K562 (cell line): ENCODE data around the gene ABCB4. TPM values are rescaled to one million over a fixed set of nuclear protein-coding genes. Genes with fewer than 3 reads are reported as not detected.

Experiments
- ATF7 ChIP-seq: fragments of 450-650 bp; IDR thresholded peaks from 2 replicates; pipeline ENCODE4 v1.7.1; 2014; ENCODE audit warnings: mild to moderate bottlenecking, moderate library complexity
- CEBPG ChIP-seq, 3 experiments: fragments of 200-800 bp in 1 of 3; sonication (Bioruptor generic) in 1 of 3; sonication (generic) in 1 of 3; formaldehyde crosslinking in 1 of 3; IDR thresholded peaks in 2 of 3; conservative IDR thresholded peaks in 1 of 3; 2 replicates each; pipeline versions ENCODE4 v1.6.1 to v1.8.0; 2016 to 2022; ENCODE audit warnings: missing compliant biosample characterization in 2 of 3, missing genetic modification characterization in 2 of 3, mild to moderate bottlenecking in 1 of 3, missing genetic modification reagents in 1 of 3
- CHD1 ChIP-seq: fragments of 200-600 bp; sonication (generic); IDR thresholded peaks from one replicate; pipeline ENCODE4 v1.6.1; 2012; ENCODE audit warnings: mild to moderate bottlenecking, moderate library complexity, low read length, inconsistent platforms
- ESRRB ChIP-seq: fragments of 250-450 bp; sonication (Bioruptor Pico); IDR thresholded peaks from 2 replicates; pipeline ENCODE4 v1.5.0; 2020; ENCODE audit warnings: mild to moderate bottlenecking, moderate library complexity, borderline replicate concordance
- ETV1 ChIP-seq: fragments of 450-650 bp; conservative IDR thresholded peaks from 2 replicates; pipeline ENCODE4 v1.6.1; 2016; ENCODE audit warnings: missing genetic modification characterization, control low read depth, low read depth, missing compliant biosample characterization
- FOXJ2 ChIP-seq: fragments of 200-800 bp; sonication (Bioruptor generic); IDR thresholded peaks from 2 replicates; pipeline ENCODE4 v1.6.1; 2016; ENCODE audit warnings: missing genetic modification characterization, missing compliant biosample characterization
- MCM5 ChIP-seq: fragments of 450-650 bp; IDR thresholded peaks from 2 replicates; pipeline ENCODE4 v1.6.1; 2016; ENCODE audit warnings: low read depth
- MTF1 ChIP-seq: fragments of 250-450 bp; sonication (Bioruptor Pico); IDR thresholded peaks from 2 replicates; pipeline ENCODE4 v1.9.0; 2021; ENCODE audit warnings: moderate library complexity, mild to moderate bottlenecking, inconsistent platforms, borderline replicate concordance
- NFE2L1 ChIP-seq: fragments of 450-650 bp; IDR thresholded peaks from 2 replicates; pipeline ENCODE4 v1.6.1; 2016; ENCODE audit warnings: missing genetic modification characterization, low read depth, mild to moderate bottlenecking, missing compliant biosample characterization, moderate library complexity, borderline replicate concordance
- NFIX ChIP-seq: fragments of 250-450 bp; sonication (Bioruptor Pico); IDR thresholded peaks from 2 replicates; pipeline ENCODE4 v1.4.0; 2020; ENCODE audit warnings: low read depth, mild to moderate bottlenecking, moderate library complexity
- NUFIP1 ChIP-seq: fragments of 450-650 bp; IDR thresholded peaks from 2 replicates; pipeline ENCODE4 v1.6.1; 2018; ENCODE audit not compliant: partially characterized antibody
- PHB ChIP-seq: fragments of 250-450 bp; sonication (Bioruptor Pico); IDR thresholded peaks from 2 replicates; pipeline ENCODE4 v1.5.0; 2021
- POLR2H ChIP-seq: IDR thresholded peaks from 2 replicates; pipeline ENCODE4 v1.6.1; 2016; ENCODE audit warnings: missing genetic modification characterization, low read depth, mild to moderate bottlenecking, control low read depth, missing compliant biosample characterization, moderate library complexity
- SMAD2 ChIP-seq: fragments of 150-350 bp; IDR thresholded peaks from 2 replicates; pipeline ENCODE4 v1.6.1; 2014; ENCODE audit warnings: low read depth, mild to moderate bottlenecking, low read length
- SPI1 ChIP-seq: IDR thresholded peaks from 2 replicates; pipeline ENCODE4 v1.6.1; 2011; ENCODE audit warnings: low read depth, low read length, control low read depth, borderline replicate concordance
- SREBF2 ChIP-seq: sonication (generic); formaldehyde crosslinking; IDR thresholded peaks from 2 replicates; pipeline ENCODE4 v1.4.0; 2020; ENCODE audit warnings: mild to moderate bottlenecking, missing genetic modification reagents
- TBP ChIP-seq: optimal IDR thresholded peaks from 2 replicates; pipeline ENCODE3; 2011; ENCODE audit warnings: low read depth, low read length, improper control_type of control experiment
- TFAM ChIP-seq: fragments of 250-450 bp; sonication (Bioruptor Pico); conservative IDR thresholded peaks from 2 replicates; pipeline ENCODE4 v1.5.0; 2021; ENCODE audit warnings: mild to moderate bottlenecking, moderate library complexity
- ZBTB8A ChIP-seq: fragments of 450-650 bp; IDR thresholded peaks from 2 replicates; pipeline ENCODE4 v1.6.1; 2018; ENCODE audit warnings: mild to moderate bottlenecking, moderate library complexity; ENCODE audit not compliant: partially characterized antibody
- ZNF707 ChIP-seq: fragments of 250-450 bp; sonication (Bioruptor Pico); conservative IDR thresholded peaks from 2 replicates; pipeline ENCODE4 v1.8.0; 2022; ENCODE audit warnings: inconsistent platforms, mild to moderate bottlenecking, moderate library complexity
- polyA plus RNA-seq, 8 experiments: library from polyadenylated mRNA; depleted of rRNA in 4 of 8; stranded (reverse) in 5 of 8; unstranded in 3 of 8; fragments of >200 nt; fragmentation: Nextera tagmentation in 2 of 8; fragmentation: Illumina TruSeq in 1 of 8; extraction: Ambion mirVana in 2 of 8; extraction: Trizol in 1 of 8; gene quantifications; 2 replicates each; pipeline versions ENCODE4 v1.2.1 to v1.2.3, GENCODE V29; 2011 to 2014; ENCODE audit warnings: inconsistent platforms in 1 of 8, missing spikeins in 1 of 8
- total RNA-seq, 7 experiments: library from RNA; depleted of rRNA in 6 of 7; stranded (reverse); fragments of >200 nt in 6 of 7; fragmentation: Illumina TruSeq in 2 of 7; extraction: Trizol in 2 of 7; gene quantifications; 2 replicates each; pipeline versions ENCODE4 v1.2.1 to v1.2.3, GENCODE V29; 2011 to 2021; ENCODE audit warnings: low replicate concordance in 1 of 7
- TF ChIP-seq, protein P1 (sequence below): fragments of 250-450 bp; sonication (Bioruptor Pico); IDR thresholded peaks from 2 replicates; pipeline ENCODE4 v1.4.0; 2020
- TF ChIP-seq, protein P2 (sequence below): fragments of 250-450 bp; sonication (Bioruptor Pico); IDR thresholded peaks from 2 replicates; pipeline ENCODE4 v1.8.0; 2022; ENCODE audit warnings: moderate library complexity, mild to moderate bottlenecking, inconsistent platforms
- TF ChIP-seq, protein P3 (sequence below), 2 experiments: fragments of 200-800 bp in 1 of 2; sonication (Bioruptor generic) in 1 of 2; sonication (generic) in 1 of 2; formaldehyde crosslinking in 1 of 2; IDR thresholded peaks in 1 of 2; conservative IDR thresholded peaks in 1 of 2; 2 replicates each; pipeline versions ENCODE4 v1.5.0 to v1.6.1; 2016 to 2020; ENCODE audit warnings: missing compliant biosample characterization in 1 of 2, missing genetic modification characterization in 1 of 2, missing genetic modification reagents in 1 of 2
- TF ChIP-seq, protein P4 (sequence below): fragments of 250-450 bp; sonication (Bioruptor Pico); IDR thresholded peaks from 2 replicates; pipeline ENCODE4 v1.8.0; 2021; ENCODE audit warnings: mild to moderate bottlenecking, moderate library complexity

ABCB4 gene
- total and polyA plus RNA-seq, 9 of the 15 experiments (the other 6 are each of a cell fraction or from before 2014, with no cell fraction given), result 0.06 to 0.73 (median 0.40) TPM

DNA sequence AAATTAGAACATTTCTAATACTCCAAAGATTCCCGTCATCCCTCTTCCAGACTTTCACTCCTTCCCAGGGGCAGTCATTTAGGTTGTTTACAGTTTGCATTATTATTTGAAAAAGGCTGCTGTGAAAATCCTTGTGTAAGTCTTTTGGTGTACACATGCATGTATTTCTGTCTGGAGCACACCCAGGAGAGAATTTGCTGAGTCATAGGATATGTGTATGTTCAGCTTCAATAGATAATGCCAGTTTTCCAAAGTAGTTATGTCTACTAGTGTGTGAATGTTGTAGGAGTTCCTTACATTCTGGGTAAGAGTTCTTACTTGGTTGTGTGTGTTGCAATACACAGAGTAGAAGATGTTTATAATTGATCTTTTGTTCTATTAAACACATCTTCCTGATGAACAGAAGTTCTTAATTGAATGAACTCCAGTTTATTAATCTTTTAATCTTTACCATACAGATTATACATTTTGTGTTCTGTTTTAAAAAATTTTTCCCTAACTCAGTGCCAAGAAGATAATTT, 104.8 kb downstream of the ABCB4 start (continued):
- no peak for TF ChIP-seq FOXJ2 (tag)
- TF ChIP-seq ETV1 (tag), result 0 out of 2 replicates have a peak, but pooled peaks have one; percentile 22
- TF ChIP-seq SMAD2, result no peak
- no peak for TF ChIP-seq NFIX (CRISPR knock-in tag)
- no peak for TF ChIP-seq ZBTB8A
- TF ChIP-seq, protein P1, sequence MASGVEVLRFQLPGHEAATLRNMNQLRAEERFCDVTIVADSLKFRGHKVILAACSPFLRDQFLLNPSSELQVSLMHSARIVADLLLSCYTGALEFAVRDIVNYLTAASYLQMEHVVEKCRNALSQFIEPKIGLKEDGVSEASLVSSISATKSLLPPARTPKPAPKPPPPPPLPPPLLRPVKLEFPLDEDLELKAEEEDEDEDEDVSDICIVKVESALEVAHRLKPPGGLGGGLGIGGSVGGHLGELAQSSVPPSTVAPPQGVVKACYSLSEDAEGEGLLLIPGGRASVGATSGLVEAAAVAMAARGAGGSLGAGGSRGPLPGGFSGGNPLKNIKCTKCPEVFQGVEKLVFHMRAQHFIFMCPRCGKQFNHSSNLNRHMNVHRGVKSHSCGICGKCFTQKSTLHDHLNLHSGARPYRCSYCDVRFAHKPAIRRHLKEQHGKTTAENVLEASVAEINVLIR (CRISPR knock-in tag), result no peak
- TF ChIP-seq ATF7, result no peak
- no peak for TF ChIP-seq MTF1 (CRISPR knock-in tag)
- TF ChIP-seq, protein P2, sequence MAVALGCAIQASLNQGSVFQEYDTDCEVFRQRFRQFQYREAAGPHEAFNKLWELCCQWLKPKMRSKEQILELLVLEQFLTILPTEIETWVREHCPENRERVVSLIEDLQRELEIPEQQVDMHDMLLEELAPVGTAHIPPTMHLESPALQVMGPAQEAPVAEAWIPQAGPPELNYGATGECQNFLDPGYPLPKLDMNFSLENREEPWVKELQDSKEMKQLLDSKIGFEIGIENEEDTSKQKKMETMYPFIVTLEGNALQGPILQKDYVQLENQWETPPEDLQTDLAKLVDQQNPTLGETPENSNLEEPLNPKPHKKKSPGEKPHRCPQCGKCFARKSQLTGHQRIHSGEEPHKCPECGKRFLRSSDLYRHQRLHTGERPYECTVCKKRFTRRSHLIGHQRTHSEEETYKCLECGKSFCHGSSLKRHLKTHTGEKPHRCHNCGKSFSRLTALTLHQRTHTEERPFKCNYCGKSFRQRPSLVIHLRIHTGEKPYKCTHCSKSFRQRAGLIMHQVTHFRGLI (CRISPR knock-in tag), result no peak
- no peak for TF ChIP-seq TBP
- TF ChIP-seq SREBF2 (CRISPR knock-in tag), result no peak
- no peak for TF ChIP-seq PHB (CRISPR knock-in tag)
- TF ChIP-seq ESRRB (CRISPR knock-in tag), result no peak
- no peak for TF ChIP-seq MCM5
- no peak for TF ChIP-seq CHD1
- no peak for TF ChIP-seq CEBPG (CRISPR knock-in tag; IDR thresholded peaks at IDR 0.05)
- TF ChIP-seq CEBPG (tag; conservative IDR thresholded peaks at IDR 0.05 in 1 of 2, IDR thresholded peaks at IDR 0.05 in 1 of 2), result peak in 1 of 2 experiments; percentile 45; a peak in 1 of 4 replicates
- TF ChIP-seq POLR2H, result 0 out of 2 replicates have a peak, but pooled peaks have one; percentile 31
- TF ChIP-seq TFAM (CRISPR knock-in tag), result no peak
- TF ChIP-seq, protein P3, sequence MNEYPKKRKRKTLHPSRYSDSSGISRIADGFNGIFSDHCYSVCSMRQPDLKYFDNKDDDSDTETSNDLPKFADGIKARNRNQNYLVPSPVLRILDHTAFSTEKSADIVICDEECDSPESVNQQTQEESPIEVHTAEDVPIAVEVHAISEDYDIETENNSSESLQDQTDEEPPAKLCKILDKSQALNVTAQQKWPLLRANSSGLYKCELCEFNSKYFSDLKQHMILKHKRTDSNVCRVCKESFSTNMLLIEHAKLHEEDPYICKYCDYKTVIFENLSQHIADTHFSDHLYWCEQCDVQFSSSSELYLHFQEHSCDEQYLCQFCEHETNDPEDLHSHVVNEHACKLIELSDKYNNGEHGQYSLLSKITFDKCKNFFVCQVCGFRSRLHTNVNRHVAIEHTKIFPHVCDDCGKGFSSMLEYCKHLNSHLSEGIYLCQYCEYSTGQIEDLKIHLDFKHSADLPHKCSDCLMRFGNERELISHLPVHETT (CRISPR knock-in tag; conservative IDR thresholded peaks at IDR 0.05 in 1 of 2, IDR thresholded peaks at IDR 0.05 in 1 of 2), result no peak
- no peak for TF ChIP-seq NUFIP1
- TF ChIP-seq SPI1, result no peak
- TF ChIP-seq NFE2L1 (tag), result peak; percentile 97
- TF ChIP-seq, protein P4, sequence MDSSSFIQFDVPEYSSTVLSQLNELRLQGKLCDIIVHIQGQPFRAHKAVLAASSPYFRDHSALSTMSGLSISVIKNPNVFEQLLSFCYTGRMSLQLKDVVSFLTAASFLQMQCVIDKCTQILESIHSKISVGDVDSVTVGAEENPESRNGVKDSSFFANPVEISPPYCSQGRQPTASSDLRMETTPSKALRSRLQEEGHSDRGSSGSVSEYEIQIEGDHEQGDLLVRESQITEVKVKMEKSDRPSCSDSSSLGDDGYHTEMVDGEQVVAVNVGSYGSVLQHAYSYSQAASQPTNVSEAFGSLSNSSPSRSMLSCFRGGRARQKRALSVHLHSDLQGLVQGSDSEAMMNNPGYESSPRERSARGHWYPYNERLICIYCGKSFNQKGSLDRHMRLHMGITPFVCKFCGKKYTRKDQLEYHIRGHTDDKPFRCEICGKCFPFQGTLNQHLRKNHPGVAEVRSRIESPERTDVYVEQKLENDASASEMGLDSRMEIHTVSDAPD, result no peak
- TF ChIP-seq ZNF707 (CRISPR knock-in tag), result no peak
